Fibroblast of the aortic adventitia (primary cell): ENCODE results near the gene ALDH1A1. TPM values are rescaled to one million over a fixed set of nuclear protein-coding genes. Genes with fewer than 3 reads are reported as not detected.

Experiments used
- DNase-seq: peaks from one replicate; pipeline ENCODE4 v3.0.0-alpha.2; 2010; ENCODE audit warnings: low read depth
- H3K4me3 ChIP-seq: 2 replicates; pipeline ENCODE4 v1.5.1; 2011; ENCODE audit warnings: low read depth, mild to moderate bottlenecking, control low read depth, low read length, moderate library complexity
- total RNA-seq: library from RNA; depleted of rRNA; stranded (reverse); fragments of >200 nt; gene quantifications from 2 replicates; pipeline ENCODE4 v1.2.3, GENCODE V29; 2012; ENCODE audit warnings: low replicate concordance
- TF ChIP-seq, protein P1 (sequence below): IDR thresholded peaks from 2 replicates; pipeline ENCODE4 v1.5.1; 2011; ENCODE audit warnings: mild to moderate bottlenecking, low read length, control low read depth, inconsistent platforms; ENCODE audit not compliant: insufficient read depth

ALDH1A1 gene
- total RNA-seq, 1 donor, result 8.8 TPM

DNA sequence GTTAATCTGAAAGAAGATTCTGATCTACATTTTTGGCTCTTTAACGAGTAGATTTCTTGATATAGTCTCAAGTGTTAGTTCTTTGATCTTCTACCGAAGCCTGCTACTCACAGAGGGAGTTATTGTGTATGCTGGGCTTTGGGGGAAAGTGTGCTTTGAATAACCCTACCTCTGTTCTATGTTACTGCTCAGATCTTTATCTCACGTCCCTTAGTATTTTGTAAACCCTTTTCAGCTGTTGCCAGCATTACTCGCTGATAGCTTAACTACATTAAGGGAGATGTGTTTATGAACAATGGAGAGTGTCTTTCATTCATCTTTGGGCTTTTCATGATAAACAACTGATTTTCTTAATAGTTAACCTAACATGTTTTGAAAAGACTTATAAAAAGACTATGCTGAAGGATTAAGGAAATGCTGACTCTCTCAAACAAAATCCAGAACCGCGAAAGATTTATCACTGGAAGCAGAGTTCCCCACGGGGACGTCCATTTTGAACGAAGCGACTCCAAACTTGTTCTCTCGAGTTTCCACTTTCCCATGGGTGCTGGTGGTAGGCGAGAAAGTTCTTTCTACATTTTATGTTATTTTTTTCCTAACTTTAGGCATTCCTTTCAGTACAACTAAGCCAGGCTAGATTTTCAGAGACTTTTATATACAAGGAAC, 27.9 kb upstream of the ALDH1A1 start:
- TF ChIP-seq, protein P1, sequence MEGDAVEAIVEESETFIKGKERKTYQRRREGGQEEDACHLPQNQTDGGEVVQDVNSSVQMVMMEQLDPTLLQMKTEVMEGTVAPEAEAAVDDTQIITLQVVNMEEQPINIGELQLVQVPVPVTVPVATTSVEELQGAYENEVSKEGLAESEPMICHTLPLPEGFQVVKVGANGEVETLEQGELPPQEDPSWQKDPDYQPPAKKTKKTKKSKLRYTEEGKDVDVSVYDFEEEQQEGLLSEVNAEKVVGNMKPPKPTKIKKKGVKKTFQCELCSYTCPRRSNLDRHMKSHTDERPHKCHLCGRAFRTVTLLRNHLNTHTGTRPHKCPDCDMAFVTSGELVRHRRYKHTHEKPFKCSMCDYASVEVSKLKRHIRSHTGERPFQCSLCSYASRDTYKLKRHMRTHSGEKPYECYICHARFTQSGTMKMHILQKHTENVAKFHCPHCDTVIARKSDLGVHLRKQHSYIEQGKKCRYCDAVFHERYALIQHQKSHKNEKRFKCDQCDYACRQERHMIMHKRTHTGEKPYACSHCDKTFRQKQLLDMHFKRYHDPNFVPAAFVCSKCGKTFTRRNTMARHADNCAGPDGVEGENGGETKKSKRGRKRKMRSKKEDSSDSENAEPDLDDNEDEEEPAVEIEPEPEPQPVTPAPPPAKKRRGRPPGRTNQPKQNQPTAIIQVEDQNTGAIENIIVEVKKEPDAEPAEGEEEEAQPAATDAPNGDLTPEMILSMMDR, result no peak
- no peak overlapping the region for H3K4me3 ChIP-seq
- DNase-seq, result no peak

- H3K4me3 ChIP-seq, result no peak overlapping the region
- TF ChIP-seq, protein P1, result no peak
- DNase-seq, result no peak
Observed at GRCh38 chr9:72980183-72980582, 27.3 kb upstream of the ALDH1A1 start.

DNA sequence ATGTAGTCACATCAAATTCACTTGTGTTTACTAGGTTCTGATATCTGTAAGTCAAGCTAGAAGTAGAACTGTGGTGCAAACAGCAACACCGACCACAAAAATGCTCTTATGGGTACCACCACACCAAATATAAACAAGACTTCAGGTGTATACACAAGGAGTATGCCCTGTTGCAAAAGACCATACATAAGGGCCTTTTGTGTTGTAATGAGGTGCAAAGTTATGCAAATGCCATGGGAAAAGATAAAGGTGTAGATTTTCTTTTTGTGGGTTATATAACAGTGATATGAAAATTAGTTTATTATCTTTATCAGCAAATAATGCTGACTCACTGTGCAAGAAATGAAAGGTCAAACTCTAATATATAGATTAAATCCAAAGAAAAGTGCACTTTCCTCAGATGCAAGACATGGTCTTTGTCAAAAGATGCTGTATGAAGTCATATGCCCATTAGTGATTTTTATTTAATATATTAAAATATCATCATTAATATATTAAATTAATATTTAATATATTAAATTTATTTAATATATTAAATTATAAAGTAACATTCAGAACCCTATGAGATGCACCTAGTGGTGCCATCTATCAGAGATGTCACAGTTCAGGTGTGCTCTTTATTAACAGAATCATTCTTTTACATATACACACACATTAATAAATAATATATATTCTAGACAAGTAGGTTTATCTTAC, 26.7 kb upstream of the ALDH1A1 start:
- TF ChIP-seq, protein P1, result no peak
- no peak for DNase-seq
- no peak overlapping the region for H3K4me3 ChIP-seq

GRCh38 chr9:72978744-72979143, 25.9 kb upstream of the ALDH1A1 start:
- DNase-seq, result peak; percentile 68
- TF ChIP-seq, protein P1, result no peak
- no peak overlapping the region for H3K4me3 ChIP-seq

DNA sequence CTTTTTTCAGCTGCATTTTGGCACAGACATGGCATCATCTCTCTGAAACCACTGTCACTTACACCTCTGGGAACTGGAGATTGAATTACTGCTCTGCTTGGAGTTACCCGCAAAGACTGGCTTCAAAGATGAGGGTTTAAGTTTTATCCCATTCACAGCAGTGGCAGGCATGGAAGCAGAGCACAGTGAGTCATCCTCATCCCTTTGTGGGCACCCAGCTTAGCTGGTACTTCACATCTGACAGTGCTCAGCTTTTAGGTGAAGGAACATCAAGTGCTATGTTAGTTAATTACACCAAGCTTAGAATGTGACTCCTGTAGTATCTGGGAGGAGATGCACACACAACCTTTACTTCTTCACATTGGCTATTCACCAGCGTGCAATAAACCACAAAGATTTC, 24.8 kb upstream of the ALDH1A1 start:
- H3K4me3 ChIP-seq, result no peak overlapping the region
- TF ChIP-seq, protein P1, result no peak
- no peak for DNase-seq

DNA sequence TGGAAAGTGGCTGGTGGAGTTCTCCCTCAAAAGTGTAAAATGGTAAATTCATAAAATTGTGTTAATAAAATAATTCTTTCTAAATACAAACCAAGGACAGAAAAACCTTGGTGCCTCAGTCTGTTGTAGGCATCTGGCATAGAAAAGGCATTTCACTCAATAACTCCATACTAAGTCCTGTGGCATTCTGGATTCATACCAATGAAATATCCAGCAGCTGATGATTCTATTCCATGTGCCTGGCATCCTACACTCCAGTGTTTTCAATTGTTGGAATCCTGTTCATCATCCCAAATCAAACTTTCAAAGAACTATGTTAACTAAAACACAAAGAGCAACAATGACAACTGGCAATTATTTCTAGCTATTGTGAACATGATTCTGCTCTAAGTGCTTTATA, 21.6 kb upstream of the ALDH1A1 start:
- TF ChIP-seq, protein P1, result no peak
- no peak for DNase-seq
- no peak overlapping the region for H3K4me3 ChIP-seq
